ENCODE data around the gene CMSS1. TPM values are rescaled to one million over a fixed set of nuclear protein-coding genes. Genes with fewer than 3 reads are reported as not detected.

Gene CMSS1
- total RNA-seq, 1 experiment from 2014 or later: 55.8 TPM

DNA sequence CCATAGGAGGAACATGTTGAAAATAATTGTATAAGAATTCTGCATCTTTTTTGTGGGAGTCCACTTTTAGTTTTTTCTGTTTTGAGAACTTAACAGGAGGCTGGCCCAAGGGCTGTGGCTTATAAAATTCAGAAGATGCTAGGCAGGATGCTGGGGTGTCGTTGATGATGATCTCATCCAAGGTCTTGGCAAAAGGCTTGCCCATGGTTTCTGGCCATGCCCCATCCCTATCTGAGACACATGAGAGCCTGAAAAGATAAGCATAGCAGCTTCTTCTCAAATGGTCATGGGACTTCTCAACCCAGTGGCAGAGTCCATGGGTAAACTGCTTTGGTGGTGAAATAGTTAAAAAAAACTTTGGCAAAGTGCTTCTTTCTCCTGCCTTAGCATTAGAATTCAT lies 35.2 kb downstream of the CMSS1 start:
- CTCF ChIA-PET: no interaction called here
- no TSS peak for BruUV-seq (replicated peaks)
- H3K4me3 Mint-ChIP-seq (ENCODE audit: low read depth, unreplicated experiment): no peak overlapping the region
- no peak for DNase-seq
- no peaks in the 10 kb centered on the region for H3K9me3 Mint-ChIP-seq (ENCODE audit: low read depth, unreplicated experiment)
- H3K36me3 Mint-ChIP-seq (ENCODE audit: insufficient read depth, unreplicated experiment): no peaks in the 10 kb centered on the region
- TF ChIP-seq, protein P1, sequence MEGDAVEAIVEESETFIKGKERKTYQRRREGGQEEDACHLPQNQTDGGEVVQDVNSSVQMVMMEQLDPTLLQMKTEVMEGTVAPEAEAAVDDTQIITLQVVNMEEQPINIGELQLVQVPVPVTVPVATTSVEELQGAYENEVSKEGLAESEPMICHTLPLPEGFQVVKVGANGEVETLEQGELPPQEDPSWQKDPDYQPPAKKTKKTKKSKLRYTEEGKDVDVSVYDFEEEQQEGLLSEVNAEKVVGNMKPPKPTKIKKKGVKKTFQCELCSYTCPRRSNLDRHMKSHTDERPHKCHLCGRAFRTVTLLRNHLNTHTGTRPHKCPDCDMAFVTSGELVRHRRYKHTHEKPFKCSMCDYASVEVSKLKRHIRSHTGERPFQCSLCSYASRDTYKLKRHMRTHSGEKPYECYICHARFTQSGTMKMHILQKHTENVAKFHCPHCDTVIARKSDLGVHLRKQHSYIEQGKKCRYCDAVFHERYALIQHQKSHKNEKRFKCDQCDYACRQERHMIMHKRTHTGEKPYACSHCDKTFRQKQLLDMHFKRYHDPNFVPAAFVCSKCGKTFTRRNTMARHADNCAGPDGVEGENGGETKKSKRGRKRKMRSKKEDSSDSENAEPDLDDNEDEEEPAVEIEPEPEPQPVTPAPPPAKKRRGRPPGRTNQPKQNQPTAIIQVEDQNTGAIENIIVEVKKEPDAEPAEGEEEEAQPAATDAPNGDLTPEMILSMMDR (IDR thresholded peaks at IDR 0.05; ENCODE audit: unreplicated experiment): no peak
- H3K4me1 Mint-ChIP-seq (ENCODE audit: low read depth, unreplicated experiment): no peaks in the 10 kb centered on the region
- no peak overlapping the region for H3K27ac Mint-ChIP-seq (ENCODE audit: unreplicated experiment)
- intact Hi-C loops (cut with micrococcal nuclease; ENCODE audit: unreplicated experiment): no loop called here
- H3K27me3 Mint-ChIP-seq (ENCODE audit: unreplicated experiment): no peaks in the 10 kb centered on the region

DNA sequence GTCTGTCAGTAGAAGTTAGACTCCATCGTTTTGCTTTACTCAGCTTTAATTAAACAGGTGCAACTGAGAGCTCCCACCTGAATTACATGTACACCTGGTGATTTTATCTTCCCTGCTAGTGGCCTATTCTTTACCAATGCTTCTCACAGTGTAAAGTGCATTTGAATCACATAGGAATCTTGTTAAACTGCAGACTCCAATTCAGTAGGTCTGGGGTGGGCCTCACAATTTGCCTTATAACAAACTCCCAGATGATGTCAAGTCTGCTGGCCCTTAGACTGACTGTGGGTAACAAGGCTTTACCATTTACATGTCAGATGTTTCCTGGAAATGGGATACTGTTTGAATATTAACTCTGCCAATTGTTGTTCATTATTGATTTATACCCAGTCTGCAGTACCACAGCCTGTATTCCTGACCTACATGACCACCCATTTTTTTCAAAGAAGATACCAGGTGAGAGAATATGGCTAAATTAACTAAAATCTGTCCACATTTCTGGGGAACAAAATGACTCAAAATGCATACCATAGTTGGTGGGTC lies 37.2 kb downstream of the CMSS1 start:
- Mint-ChIP-seq H3K4me1 (ENCODE audit: low read depth, unreplicated experiment) (peaks cover 6% of the 10 kb centered on the region), H3K27ac (ENCODE audit: unreplicated experiment) (no peak overlapping the region), H3K9me3 (ENCODE audit: low read depth, unreplicated experiment) (no peaks in the 10 kb centered on the region), H3K4me3 (ENCODE audit: low read depth, unreplicated experiment) (no peak overlapping the region), H3K27me3 (ENCODE audit: unreplicated experiment) (no peaks in the 10 kb centered on the region), H3K36me3 (ENCODE audit: insufficient read depth, unreplicated experiment) (no peaks in the 10 kb centered on the region)
- TF ChIP-seq, protein P1 (IDR thresholded peaks at IDR 0.05; ENCODE audit: unreplicated experiment): no peak
- intact Hi-C loops (cut with micrococcal nuclease; ENCODE audit: unreplicated experiment): no loop called here
- DNase-seq: no peak
- no TSS peak for BruUV-seq (replicated peaks)
- CTCF ChIA-PET: no interaction called here

DNA sequence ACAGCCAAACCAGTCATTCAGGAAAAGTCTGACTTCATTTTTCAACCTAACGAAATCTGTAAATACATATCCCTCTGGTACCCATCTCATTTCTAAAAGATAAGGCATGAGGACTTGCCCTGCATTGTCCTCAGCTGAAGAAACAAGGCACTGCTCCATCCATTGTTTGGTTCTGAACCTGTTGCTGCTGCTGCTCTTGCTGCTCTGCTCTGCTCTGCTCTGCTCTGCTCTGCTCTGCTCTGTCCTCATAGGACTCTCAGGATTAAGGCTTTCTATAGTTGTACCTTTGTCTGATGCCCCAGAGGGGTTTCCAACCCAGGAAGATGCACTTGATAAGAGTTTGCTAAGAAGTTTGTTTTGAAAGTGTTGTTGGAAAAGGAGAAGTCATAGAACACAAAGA lies 38.2 kb downstream of the CMSS1 start:
- DNase-seq: no peak
- Mint-ChIP-seq H3K27me3 (ENCODE audit: unreplicated experiment) (no peaks in the 10 kb centered on the region), H3K4me1 (ENCODE audit: low read depth, unreplicated experiment) (peaks cover 12% of the 10 kb centered on the region), H3K4me3 (ENCODE audit: low read depth, unreplicated experiment) (no peak overlapping the region), H3K9me3 (ENCODE audit: low read depth, unreplicated experiment) (no peaks in the 10 kb centered on the region), H3K36me3 (ENCODE audit: insufficient read depth, unreplicated experiment) (no peaks in the 10 kb centered on the region), H3K27ac (ENCODE audit: unreplicated experiment) (no peak overlapping the region)
- intact Hi-C loops (cut with micrococcal nuclease; ENCODE audit: unreplicated experiment): no loop called here
- BruUV-seq (replicated peaks): no TSS peak
- CTCF ChIA-PET: interaction anchor here (0.5 kb wide), 1 partner anchor 24 kb away, joined by 3 read pairs; no protein-coding TSS in a partner anchor
- TF ChIP-seq, protein P1 (IDR thresholded peaks at IDR 0.05; ENCODE audit: unreplicated experiment): no peak

DNA sequence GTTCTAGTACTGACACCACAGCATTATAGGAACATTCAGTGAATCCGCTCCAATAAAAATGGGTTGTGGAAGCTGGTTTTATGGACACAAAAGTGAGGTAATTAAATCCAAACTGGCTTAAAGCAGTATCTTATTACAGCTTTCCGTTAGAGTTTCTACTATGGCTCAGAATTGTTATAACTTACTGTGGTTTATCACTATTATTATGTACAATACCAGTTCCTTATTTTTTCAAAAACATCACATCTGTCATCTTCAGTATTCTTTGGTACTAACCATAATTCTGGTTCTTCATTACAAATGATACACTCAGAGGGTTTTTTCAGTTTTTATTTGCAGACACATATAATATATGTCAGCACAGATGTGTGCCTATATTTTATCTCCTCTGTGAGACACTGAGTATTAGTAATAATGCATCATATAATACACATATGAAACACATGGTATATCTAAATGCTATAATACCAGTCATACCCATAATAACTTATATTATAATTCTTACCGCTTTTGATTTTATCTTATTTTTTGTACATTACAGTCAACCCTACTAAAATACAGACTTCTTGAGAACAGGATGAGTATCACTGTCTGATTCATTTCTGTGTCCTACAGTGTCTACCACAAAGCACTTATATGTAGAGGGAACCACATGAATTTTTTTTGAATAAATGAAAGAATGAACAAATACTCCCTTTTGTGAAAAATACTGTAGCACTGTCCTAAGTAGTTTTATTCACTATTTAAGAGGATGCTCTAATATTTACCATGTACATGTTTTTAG lies 39.0 kb downstream of the CMSS1 start:
- H3K4me3 Mint-ChIP-seq (ENCODE audit: low read depth, unreplicated experiment): no peak overlapping the region

More for the DNA sequence above, 39.0 kb downstream of the CMSS1 start:
- no TSS peak for BruUV-seq (replicated peaks)
- CTCF ChIA-PET: no interaction called here
- Mint-ChIP-seq H3K36me3 (ENCODE audit: insufficient read depth, unreplicated experiment) (no peaks in the 10 kb centered on the region), H3K4me1 (ENCODE audit: low read depth, unreplicated experiment) (peaks cover 19% of the 10 kb centered on the region), H3K27me3 (ENCODE audit: unreplicated experiment) (no peaks in the 10 kb centered on the region), H3K9me3 (ENCODE audit: low read depth, unreplicated experiment) (no peaks in the 10 kb centered on the region), H3K27ac (ENCODE audit: unreplicated experiment) (no peak overlapping the region)
- TF ChIP-seq, protein P1 (IDR thresholded peaks at IDR 0.05; ENCODE audit: unreplicated experiment): no peak
- DNase-seq: no peak
- intact Hi-C loops (cut with micrococcal nuclease; ENCODE audit: unreplicated experiment): no loop called here

Data from Calu3 (cell line).